ENCODE measurements around the gene GPR6.

Gene GPR6

GRCh38 chr6:110002676-110003075 is 24.6 kb downstream of the GPR6 start:
- no peak for DNase-seq

- DNase-seq = no peak
Measured at GRCh38 chr6:110013386-110013785, 35.3 kb downstream of the GPR6 start.

GRCh38 chr6:110015206-110015605 is 37.1 kb downstream of the GPR6 start:
- no peak for DNase-seq

- DNase-seq = no peak
Measured at GRCh38 chr6:110017306-110017705, 39.2 kb downstream of the GPR6 start.

- no peak for DNase-seq
Measured at GRCh38 chr6:110017946-110018345, 39.8 kb downstream of the GPR6 start.

- no peak for DNase-seq
Measured at GRCh38 chr6:110018486-110018885, 40.4 kb downstream of the GPR6 start.

- no peak for DNase-seq
Measured at GRCh38 chr6:110020888-110021287, 42.8 kb downstream of the GPR6 start.

GRCh38 chr6:110029144-110029543 is 51.0 kb downstream of the GPR6 start:
- no peak for DNase-seq

Measured in NCI-H1092 (cell line).